Natural killer cell (primary cell): ENCODE data around the gene SIRT2. TPM values are rescaled to one million over a fixed set of nuclear protein-coding genes. Genes with fewer than 3 reads are reported as not detected.
A peak's percentile ranks its signal among the peaks of the same experiment; 100 is the strongest.

Experiments
- ATAC-seq, 3 donors: fragments of 150-1000 bp in 2 of 3; fragments of 200-7000 bp in 1 of 3; cut with Tn5 transposase; 1 replicate in 1 of 3; 2 replicates in 2 of 3; pipeline ENCODE4 v1.10.0; 2021; ENCODE audit warnings: mild to moderate bottlenecking in 2 of 3, moderate library complexity in 2 of 3
- DNase-seq, 2 donors: peaks; one replicate each; pipeline versions ENCODE4 v3.0.0 to v3.0.0-alpha.2; 2013 to 2021; ENCODE audit warnings: mixed read lengths in 1 of 2
- H3K27ac ChIP-seq: one replicate; pipeline ENCODE4 v1.5.1; 2013; ENCODE audit warnings: mild to moderate bottlenecking, low read length
- H3K27me3 ChIP-seq: one replicate; pipeline ENCODE4 v1.6.1; 2013; ENCODE audit warnings: low read length; ENCODE audit not compliant: control insufficient read depth, insufficient read depth
- H3K36me3 ChIP-seq: one replicate; pipeline ENCODE4 v1.6.1; 2013; ENCODE audit warnings: low read length; ENCODE audit not compliant: control insufficient read depth, insufficient read depth
- H3K4me1 ChIP-seq: one replicate; pipeline ENCODE4 v1.6.1; 2013; ENCODE audit warnings: low read length; ENCODE audit not compliant: control insufficient read depth, insufficient read depth
- H3K4me3 ChIP-seq: one replicate; pipeline ENCODE4 v1.5.1; 2013; ENCODE audit warnings: low read length
- H3K9me3 ChIP-seq: one replicate; pipeline ENCODE4 v1.6.1; 2013; ENCODE audit warnings: low read length; ENCODE audit not compliant: control insufficient read depth, insufficient read depth
- H3K27ac Mint-ChIP-seq, 2 donors: one replicate each; pipeline ENCODE4 v1.8.0; 2022; ENCODE audit warnings: mild to moderate bottlenecking in 2 of 2, mixed read lengths in 2 of 2, moderate library complexity in 1 of 2
- H3K27me3 Mint-ChIP-seq, 2 donors: one replicate each; pipeline ENCODE4 v1.8.0; 2022; ENCODE audit warnings: low read depth in 2 of 2, mixed read lengths in 2 of 2
- H3K36me3 Mint-ChIP-seq: one replicate; pipeline ENCODE4 v1.8.0; 2022; ENCODE audit warnings: mixed read lengths
- H3K4me1 Mint-ChIP-seq, 2 donors: one replicate each; pipeline ENCODE4 v1.8.0; 2022; ENCODE audit warnings: mixed read lengths in 2 of 2
- H3K4me3 Mint-ChIP-seq: one replicate; pipeline ENCODE4 v1.8.0; 2022; ENCODE audit warnings: mild to moderate bottlenecking, moderate library complexity, mixed read lengths
- H3K9me3 Mint-ChIP-seq, 2 donors: one replicate each; pipeline ENCODE4 v1.8.0; 2022; ENCODE audit warnings: mixed read lengths in 2 of 2
- CTCF ChIP-seq: fragments of 200-600 bp; IDR thresholded peaks from one replicate; pipeline ENCODE4 v1.8.0; 2022; ENCODE audit warnings: antibody characterized with exemption
- WGBS: methylation state at CpG from one replicate; pipeline ENCODE4 v1.1.7; 2013; ENCODE audit warnings: missing lambda C conversion rate; ENCODE audit not compliant: insufficient coverage; 5-methylcytosine and 5-hydroxymethylcytosine counted together
- intact Hi-C: fragments of 100-400 bp; cut with micrococcal nuclease; formaldehyde crosslinking; loops from one replicate; pipeline ENCODE4 v1.14.2; 2022
- total RNA-seq, 4 donors: library from RNA; stranded (reverse); fragments of 120-200 nt in 1 of 4; gene quantifications; one replicate each; pipeline versions ENCODE4 v1.2.3 to v1.2.4, GENCODE V29; 2013 to 2022

SIRT2 gene
- total RNA-seq, 3 donors from 2014 or later (not counting 1 experiment from before 2014, with no cell fraction given) = 171 to 283 (median 208) TPM

GRCh38 chr19:38928391-38929001 is 29.1 kb upstream of the SIRT2 start:
- peaks cover 13% of the 10 kb centered on the region for H3K36me3 ChIP-seq
- Mint-ChIP-seq H3K9me3 (no peaks in the 10 kb centered on the region), H3K4me3 (peak overlapping the region; percentile 75), H3K27me3 (no peaks in the 10 kb centered on the region), H3K27ac (peak overlapping the region; percentile 91 to 99), H3K36me3 (no peaks in the 10 kb centered on the region), H3K4me1 (peaks cover 51 to 81% of the 10 kb centered on the region in 2 donors)
- peak in 1 of 2 donors; percentile 60 for DNase-seq
- peak in 2 of 3 donors; percentile 9 to 19 for ATAC-seq
- H3K4me3 ChIP-seq = no peak overlapping the region
- peaks cover 79% of the 10 kb centered on the region for H3K4me1 ChIP-seq
- peak overlapping the region; percentile 84 for H3K27ac ChIP-seq
- intact Hi-C loops = no loop called here
- H3K27me3 ChIP-seq = no peaks in the 10 kb centered on the region
- no peak for TF ChIP-seq CTCF
- 37% methylated on average over 3 of the region's 4 CpGs for WGBS
- H3K9me3 ChIP-seq = no peaks in the 10 kb centered on the region

GRCh38 chr19:38924388-38924787 is 25.0 kb upstream of the SIRT2 start:
- Mint-ChIP-seq H3K9me3 (no peaks in the 10 kb centered on the region), H3K4me1 (peaks cover 25 to 48% of the 10 kb centered on the region in 2 donors), H3K27ac (peak overlapping the region; percentile 91 to 99), H3K4me3 (peak overlapping the region; percentile 33), H3K36me3 (no peaks in the 10 kb centered on the region), H3K27me3 (no peaks in the 10 kb centered on the region)
- no peaks in the 10 kb centered on the region for H3K27me3 ChIP-seq
- peak overlapping the region; percentile 90 for H3K27ac ChIP-seq
- intact Hi-C loops = loop anchor here (1.0 kb wide), 2 partner anchors 25 to 60 kb away; partner anchors contain the start of genes NFKBIB and SIRT2
- H3K4me3 ChIP-seq = no peak overlapping the region
- H3K36me3 ChIP-seq = peaks cover 6% of the 10 kb centered on the region
- peaks cover 60% of the 10 kb centered on the region for H3K4me1 ChIP-seq
- peak; percentile 78 to 89 (median 84) for ATAC-seq
- no peaks in the 10 kb centered on the region for H3K9me3 ChIP-seq
- 50% methylated on average over 7 of the region's 7 CpGs for WGBS
- peak; percentile 65 to 74 for DNase-seq
- TF ChIP-seq CTCF = no peak

- Histone ChIP-seq H3K36me3 (peaks cover 6% of the 10 kb centered on the region), H3K4me3 (no peak overlapping the region), H3K9me3 (no peaks in the 10 kb centered on the region), H3K27me3 (no peaks in the 10 kb centered on the region), H3K4me1 (peaks cover 42% of the 10 kb centered on the region), H3K27ac (no peak overlapping the region)
- peak overlapping the region in 1 of 2 donors; percentile 61 for H3K27ac Mint-ChIP-seq
- no peaks in the 10 kb centered on the region for H3K36me3 Mint-ChIP-seq
- no peak for TF ChIP-seq CTCF
- intact Hi-C loops = no loop called here
- H3K27me3 Mint-ChIP-seq = no peaks in the 10 kb centered on the region
- 97% methylated on average over 4 of the region's 5 CpGs for WGBS
- ATAC-seq (no peak), DNase-seq (no peak)
- peaks cover 7 to 29% of the 10 kb centered on the region in 2 donors for H3K4me1 Mint-ChIP-seq
- H3K9me3 Mint-ChIP-seq = no peaks in the 10 kb centered on the region
- no peak overlapping the region for H3K4me3 Mint-ChIP-seq
Measured at GRCh38 chr19:38922482-38922881, 23.1 kb upstream of the SIRT2 start.
